ENCODE results near the gene FAM177A1. TPM values are rescaled to one million over a fixed set of nuclear protein-coding genes. Genes with fewer than 3 reads are reported as not detected.

FAM177A1 gene
- total RNA-seq, 4 donors from 2014 or later, result 31.3 to 46.2 (median 44.2) TPM

GRCh38 chr14:35121026-35121886 is 75.2 kb downstream of the FAM177A1 start:
- H3K4me3 ChIP-seq, result peak overlapping the region; percentile 67
- TF ChIP-seq POLR2AphosphoS5 (IDR thresholded peaks at IDR 0.05) (no peak), POLR2A (IDR thresholded peaks at IDR 0.05) (peak in 1 of 2 donors; percentile 45)
- peaks cover 33% of the 10 kb centered on the region for H3K4me1 ChIP-seq
- WGBS, result 20% methylated on average over 33 of the region's 34 CpGs
- H3K9me3 ChIP-seq, result no peaks in the 10 kb centered on the region
- peaks cover 2% of the 10 kb centered on the region for H3K36me3 ChIP-seq
- peak overlapping the region; percentile 97 for H3K27ac ChIP-seq
- no peaks in the 10 kb centered on the region for H3K27me3 ChIP-seq
- no peak for DNase-seq (ENCODE audit: low spot score in 2 of 2)

GRCh38 chr14:35121887-35122695 is 76.0 kb downstream of the FAM177A1 start, which contains the start of the genes PPP2R3C and PRORP:
PPP2R3C (minus strand) TSS chr14:35121990; CDS start chr14:35121959, 31 bp downstream.
PRORP (plus strand) TSS chr14:35122552; CDS start chr14:35123246, 694 bp downstream.
- peak within 1 kb of the TSS; percentile 67 for H3K4me3 ChIP-seq
- peak; percentile 1 to 89 (median 73) for TF ChIP-seq POLR2AphosphoS5 (IDR thresholded peaks at IDR 0.05)
- TF ChIP-seq POLR2A (IDR thresholded peaks at IDR 0.05), result no peak
- peak; percentile 93 to 96 for DNase-seq (ENCODE audit: low spot score in 2 of 2)
- peaks cover 33% of the 10 kb centered on the region for H3K4me1 ChIP-seq
- H3K27ac ChIP-seq, result peak within 1 kb of the TSS; percentile 97
- no peaks in the 10 kb centered on the region for H3K27me3 ChIP-seq
- no peaks in the 10 kb centered on the region for H3K9me3 ChIP-seq
- WGBS, result under 1% methylated on average over 45 of the region's 57 CpGs
- H3K36me3 ChIP-seq, result no peaks in the 10 kb centered on the region

GRCh38 chr14:35122696-35123387 is 76.8 kb downstream of the FAM177A1 start:
- peaks cover 33% of the 10 kb centered on the region for H3K4me1 ChIP-seq
- 3% methylated on average over 23 of the region's 23 CpGs for WGBS
- no peak for DNase-seq (ENCODE audit: low spot score in 2 of 2)

GRCh38 chr14:35123388-35123703 is 77.3 kb downstream of the FAM177A1 start:
- H3K36me3 ChIP-seq, result no peaks in the 10 kb centered on the region
- 18% methylated on average over 3 of the region's 3 CpGs for WGBS
- no peak for TF ChIP-seq POLR2A (IDR thresholded peaks at IDR 0.05)
- no peak for TF ChIP-seq EP300 (IDR thresholded peaks at IDR 0.05)
- no peak for TF ChIP-seq POLR2AphosphoS5 (IDR thresholded peaks at IDR 0.05)
- no peak for TF ChIP-seq CTCF (IDR thresholded peaks at IDR 0.05)
- no peak for DNase-seq (ENCODE audit: low spot score in 2 of 2)
- no peaks in the 10 kb centered on the region for H3K27me3 ChIP-seq
- H3K27ac ChIP-seq, result peak overlapping the region; percentile 97
- peaks cover 33% of the 10 kb centered on the region for H3K4me1 ChIP-seq
- H3K4me3 ChIP-seq, result peak overlapping the region; percentile 67
- no peaks in the 10 kb centered on the region for H3K9me3 ChIP-seq

More at GRCh38 chr14:35122696-35123387, 76.8 kb downstream of the FAM177A1 start:
- TF ChIP-seq POLR2AphosphoS5 (IDR thresholded peaks at IDR 0.05), result no peak
- no peak for TF ChIP-seq CTCF (IDR thresholded peaks at IDR 0.05)
- no peak for TF ChIP-seq POLR2A (IDR thresholded peaks at IDR 0.05)
- no peak for TF ChIP-seq EP300 (IDR thresholded peaks at IDR 0.05)
- H3K27me3 ChIP-seq, result no peaks in the 10 kb centered on the region
- H3K36me3 ChIP-seq, result no peaks in the 10 kb centered on the region
- peak overlapping the region; percentile 97 for H3K27ac ChIP-seq
- H3K9me3 ChIP-seq, result no peaks in the 10 kb centered on the region
- H3K4me3 ChIP-seq, result peak overlapping the region; percentile 67

GRCh38 chr14:35124127-35124526 is 78.1 kb downstream of the FAM177A1 start:
- peaks cover 33% of the 10 kb centered on the region for H3K4me1 ChIP-seq
- no peaks in the 10 kb centered on the region for H3K27me3 ChIP-seq
- H3K36me3 ChIP-seq, result no peaks in the 10 kb centered on the region
- no peak overlapping the region for H3K4me3 ChIP-seq
- TF ChIP-seq CTCF (IDR thresholded peaks at IDR 0.05) (no peak), EP300 (IDR thresholded peaks at IDR 0.05) (no peak), POLR2A (IDR thresholded peaks at IDR 0.05) (no peak), POLR2AphosphoS5 (IDR thresholded peaks at IDR 0.05) (no peak)
- H3K27ac ChIP-seq, result no peak overlapping the region
- no peaks in the 10 kb centered on the region for H3K9me3 ChIP-seq
- WGBS, result 88% methylated on average over 1 of the region's 1 CpG
- DNase-seq (ENCODE audit: low spot score in 2 of 2), result no peak

Other genes with a start within 250 kb of the FAM177A1 start
- gene BAZ1A, start 170.9 kb upstream of the FAM177A1 start, total RNA-seq, result 10 to 100 TPM; 37.0 to 95.1 (median 55.7) TPM
- 10 to 100 TPM; 41.5 to 89.5 (median 50.8) TPM for gene SRP54, start 63.3 kb upstream of the FAM177A1 start, total RNA-seq
- gene PPP2R3C, start 75.7 kb downstream of the FAM177A1 start, total RNA-seq, result 10 to 100 TPM; 10.0 to 14.2 (median 12.4) TPM
- gene PRORP, start 76.3 kb downstream of the FAM177A1 start, total RNA-seq, result 10 to 100 TPM; 31.6 to 45.2 (median 40.9) TPM
- 100 to 1,000 TPM in 3 of 4 donors, 10 to 100 TPM in 1; 80.4 to 133 (median 110) TPM for gene PSMA6, start 246.1 kb downstream of the FAM177A1 start, total RNA-seq

All from suprapubic skin (tissue), 4 donors.